Heart left ventricle (tissue), 16 donors: ENCODE measurements around the gene ATP13A2. TPM values are rescaled to one million over a fixed set of nuclear protein-coding genes. Genes with fewer than 3 reads are reported as not detected.

Source experiments
- ATAC-seq, 4 donors: fragments of 200-7000 bp; cut with Tn5 transposase; one replicate each; pipeline ENCODE4 v1.9.1; 2020 to 2022; ENCODE audit warnings: moderate library complexity in 4 of 4, mild to moderate bottlenecking in 3 of 4, moderate number of reproducible peaks in 1 of 4
- DNase-seq, 5 donors: peaks; one replicate each; pipeline ENCODE4 v3.0.0-alpha.2; 2020
- H3K27ac ChIP-seq, 12 donors: fragments of 200-600 bp; sonication (generic) in 4 of 12; one replicate each; pipeline versions ENCODE4 v1.5.0 to v1.8.0; 2016 to 2022; ENCODE audit warnings: mild to moderate bottlenecking in 2 of 12
- H3K27me3 ChIP-seq, 9 donors: fragments of 200-600 bp; sonication (generic) in 2 of 9; one replicate each; pipeline versions ENCODE4 v1.5.1 to v1.8.0; 2016 to 2022; ENCODE audit warnings: mild to moderate bottlenecking in 3 of 9
- H3K36me3 ChIP-seq, 9 donors: fragments of 200-600 bp; sonication (generic) in 2 of 9; one replicate each; pipeline versions ENCODE4 v1.5.0 to v1.8.0; 2018 to 2022; ENCODE audit warnings: mild to moderate bottlenecking in 2 of 9
- H3K4me1 ChIP-seq, 12 donors: fragments of 200-600 bp; sonication (generic) in 4 of 12; one replicate each; pipeline versions ENCODE4 v1.5.0 to v1.8.0; 2016 to 2022; ENCODE audit warnings: mild to moderate bottlenecking in 3 of 12
- H3K4me3 ChIP-seq, 12 donors: fragments of 200-600 bp; sonication (generic) in 4 of 12; one replicate each; pipeline versions ENCODE4 v1.5.0 to v1.8.0; 2017 to 2022; ENCODE audit warnings: mild to moderate bottlenecking in 9 of 12, moderate library complexity in 4 of 12
- H3K9me3 ChIP-seq, 12 donors: fragments of 200-600 bp; sonication (generic) in 4 of 12; one replicate each; pipeline versions ENCODE4 v1.5.0 to v1.8.0; 2016 to 2022; ENCODE audit warnings: mild to moderate bottlenecking in 1 of 12
- CTCF ChIP-seq, 12 donors: fragments of 200-600 bp; sonication (generic) in 4 of 12; IDR thresholded peaks; one replicate each; pipeline versions ENCODE4 v1.5.0 to v1.8.0; 2018 to 2022; ENCODE audit warnings: antibody characterized with exemption in 12 of 12, mild to moderate bottlenecking in 5 of 12
- POLR2A ChIP-seq, 2 donors: fragments of 450-650 bp; IDR thresholded peaks; one replicate each; pipeline ENCODE4 v1.6.1; 2017; ENCODE audit warnings: antibody characterized with exemption in 2 of 2, mild to moderate bottlenecking in 2 of 2, moderate library complexity in 2 of 2
- WGBS, 4 donors: extraction: QIAGEN DNeasy Blood & Tissue Kit in 2 of 4; methylation state at CpG; one replicate each; pipeline versions ENCODE4 v1.1.5 to v1.1.7; 2013 to 2018; 5-methylcytosine and 5-hydroxymethylcytosine counted together
- intact Hi-C, 10 donors: fragments of 100-400 bp; cut with DNase I; formaldehyde crosslinking; loops; one replicate each; pipeline versions ENCODE4 v1.11.1 to v1.14.2; 2022
- polyA plus RNA-seq, 2 donors: library from polyadenylated mRNA; stranded (reverse); fragments of 200-250 nt; gene quantifications; one replicate each; pipeline ENCODE4 v1.2.3, GENCODE V29; 2013
- total RNA-seq, 9 donors: library from RNA; depleted of rRNA in 2 of 9; stranded (reverse); fragments of >200 nt in 2 of 9; fragmentation: NEBNext Ultra II Directional in 3 of 9; extraction: Animal tissue kit (Norgen Biotek cat#: 25700) in 3 of 9; gene quantifications; one replicate each; pipeline versions ENCODE4 v1.1.0 to v1.2.4, GENCODE V29; 2016 to 2023
- donor health status: ischemic (EF 13 %, LVEDD 7.1; RV severe dilation, severe dysfunction).
- donor health status: healthy with polysubstance abuse.
- donor health status: DM: no; HTN: yes; CAD: no.
- donor health status: DM: no; HTN: no; CAD: no.
- donor health status: ischemic (EF 25% LVEDD 6.9; RV normal size, moderate dysfunction).
- donor health status: ischemic (EF 25% LVEDD 5.7; RV mildly dilated, moderate dysfunction).
- donor health status: healthy.
- donor health status: DM: yes; HTN: yes; CAD: no.
- donor health status: ischemic (EF 35%, LVEDD 5.7; RV mildly dilated, moderate dysfunction).
- donor health status: nonischemic (EF 11% LVEDD 7.7; RV severe dilation, severe dysfunction).
- donor health status: DM: yes; HTN: yes; CAD: no.
- donor health status: PGD.
- donor health status: ischemic (EF 29% LVEDD 5.4; RV normal size, mild dysfunction).
- donor health status: nonischemic (EF 23%, LVEDD 6.1; RV moderate dilation, normal function).

ATP13A2 gene
- total and polyA plus RNA-seq, 11 donors = 7.3 to 37.2 (median 15.6) TPM

DNA sequence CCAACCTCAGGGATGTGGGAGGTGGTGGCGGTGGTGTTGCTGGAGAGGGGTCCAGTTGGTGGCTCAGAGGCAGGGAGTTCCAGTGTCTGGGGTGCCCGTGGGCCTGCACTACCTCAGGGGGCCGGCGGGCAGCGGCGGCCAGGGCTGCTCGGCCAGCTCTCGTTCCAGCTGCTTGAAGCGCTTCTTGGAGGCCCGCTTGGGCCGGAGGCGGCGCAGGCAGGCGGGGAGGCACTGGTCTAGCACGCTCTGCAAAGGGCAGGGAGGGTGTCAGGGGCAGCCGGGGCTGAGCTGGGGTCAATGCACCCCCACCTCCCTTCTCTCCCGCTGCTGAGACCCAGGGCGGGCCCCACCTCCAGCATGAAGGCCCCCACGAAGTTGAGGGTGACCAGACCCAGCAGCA is 25.6 kb downstream of the ATP13A2 start:
- Histone ChIP-seq H3K9me3 (no peaks in the 10 kb centered on the region), H3K4me3 (no peak overlapping the region), H3K27me3 (peaks cover 0 to 2% (median 0%) of the 10 kb centered on the region in 9 donors), H3K27ac (no peak overlapping the region), H3K36me3 (peaks cover 0 to 53% (median 39%) of the 10 kb centered on the region in 9 donors), H3K4me1 (peaks cover 0 to 5% (median 0%) of the 10 kb centered on the region in 12 donors)
- 84 to 93% (median 91%) methylated on average over 8 to 19 of the region's 19 CpGs for WGBS, 4 donors
- ATAC-seq (no peak), DNase-seq (no peak)
- no peak for TF ChIP-seq POLR2A (IDR thresholded peaks at IDR 0.05)
- no peak for TF ChIP-seq CTCF (IDR thresholded peaks at IDR 0.05)
- intact Hi-C loops = no loop called here

GRCh38 chr1:16984717-16985116 is 27.0 kb downstream of the ATP13A2 start:
- no peak overlapping the region for H3K4me3 ChIP-seq
- ATAC-seq (peak in 3 of 4 donors; percentile 61 to 74 (median 65)), DNase-seq (peak; percentile 54 to 82 (median 62))
- intact Hi-C loops = no loop called here
- peaks cover 0 to 14% (median 3%) of the 10 kb centered on the region in 12 donors for H3K4me1 ChIP-seq
- H3K9me3 ChIP-seq = no peaks in the 10 kb centered on the region
- TF ChIP-seq POLR2A (IDR thresholded peaks at IDR 0.05) = no peak
- no peak for TF ChIP-seq CTCF (IDR thresholded peaks at IDR 0.05)
- peaks cover 0 to 40% (median 28%) of the 10 kb centered on the region in 9 donors for H3K36me3 ChIP-seq
- 34 to 41% (median 37%) methylated on average over 3 to 7 of the region's 7 CpGs for WGBS, 4 donors
- peaks cover 0 to 13% (median 0%) of the 10 kb centered on the region in 9 donors for H3K27me3 ChIP-seq
- no peak overlapping the region for H3K27ac ChIP-seq

DNA sequence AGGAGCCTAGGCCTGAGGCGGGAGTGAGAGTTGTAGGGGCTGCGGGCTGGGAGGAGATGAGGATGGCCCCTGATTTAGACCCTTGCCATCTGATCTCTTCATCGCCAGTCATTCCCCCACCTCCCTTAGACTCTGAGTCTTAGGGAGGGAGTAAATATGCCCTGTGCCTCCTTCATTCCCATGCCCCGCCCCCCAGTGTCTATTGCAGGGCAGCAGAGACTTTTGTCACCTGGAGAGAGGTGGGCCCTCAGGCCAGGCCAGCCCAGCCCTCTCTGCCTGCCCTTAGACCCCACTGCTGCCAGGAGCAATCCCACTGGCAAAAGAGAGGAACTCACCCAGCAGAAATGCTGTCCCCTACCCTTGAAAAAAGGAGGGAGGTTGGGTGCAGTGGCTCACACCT is 28.1 kb downstream of the ATP13A2 start:
- 91 to 100% (median 97%) methylated on average over 4 of the region's 4 CpGs for WGBS, 4 donors
- Histone ChIP-seq H3K9me3 (no peaks in the 10 kb centered on the region), H3K27me3 (peaks cover 0 to 23% (median 0%) of the 10 kb centered on the region in 9 donors), H3K4me1 (peaks cover 0 to 24% (median 13%) of the 10 kb centered on the region in 12 donors), H3K27ac (no peak overlapping the region), H3K4me3 (no peak overlapping the region), H3K36me3 (peaks cover 0 to 30% (median 20%) of the 10 kb centered on the region in 9 donors)
- no peak for ATAC-seq
- intact Hi-C loops = no loop called here
- no peak for DNase-seq
- TF ChIP-seq CTCF (IDR thresholded peaks at IDR 0.05) (no peak), POLR2A (IDR thresholded peaks at IDR 0.05) (no peak)

GRCh38 chr1:16982902-16983301 is 28.8 kb downstream of the ATP13A2 start:
- H3K4me1 ChIP-seq = peaks cover 0 to 29% (median 17%) of the 10 kb centered on the region in 12 donors
- intact Hi-C loops = no loop called here
- peaks cover 0 to 24% (median 15%) of the 10 kb centered on the region in 9 donors for H3K36me3 ChIP-seq
- DNase-seq = no peak
- no peak for TF ChIP-seq POLR2A (IDR thresholded peaks at IDR 0.05)
- no peak for TF ChIP-seq CTCF (IDR thresholded peaks at IDR 0.05)
- H3K27ac ChIP-seq = no peak overlapping the region
- 71 to 92% (median 83%) methylated on average over 11 of the region's 11 CpGs for WGBS, 4 donors
- no peaks in the 10 kb centered on the region for H3K9me3 ChIP-seq
- no peak overlapping the region for H3K4me3 ChIP-seq
- no peak for ATAC-seq
- peaks cover 0 to 23% (median 0%) of the 10 kb centered on the region in 9 donors for H3K27me3 ChIP-seq
